ENCODE results near the gene SLC15A1.

The SLC15A1 gene

GRCh38 chr13:98749501-98749900 is 3.0 kb downstream of the SLC15A1 start:
- DNase-seq: no peak

GRCh38 chr13:98746968-98747367 is 5.5 kb downstream of the SLC15A1 start:
- DNase-seq: no peak

- no peak for DNase-seq
These were observed 9.1 kb downstream of the SLC15A1 start for GRCh38 chr13:98743377-98743776.

- DNase-seq: no peak
These were observed 9.5 kb downstream of the SLC15A1 start for GRCh38 chr13:98742961-98743360.

GRCh38 chr13:98741741-98742435 is 10.6 kb downstream of the SLC15A1 start:
- DNase-seq: no peak

GRCh38 chr13:98740131-98740530 is 12.3 kb downstream of the SLC15A1 start:
- DNase-seq: no peak

GRCh38 chr13:98738993-98739392 is 13.5 kb downstream of the SLC15A1 start:
- DNase-seq: no peak

GRCh38 chr13:98738213-98738612 is 14.3 kb downstream of the SLC15A1 start:
- DNase-seq: no peak

- DNase-seq: no peak
These were observed 20.5 kb downstream of the SLC15A1 start for GRCh38 chr13:98731925-98732324.

GRCh38 chr13:98731038-98731437 is 21.4 kb downstream of the SLC15A1 start:
- no peak for DNase-seq

GRCh38 chr13:98730441-98730840 is 22.0 kb downstream of the SLC15A1 start:
- DNase-seq: no peak

GRCh38 chr13:98729658-98730057 is 22.8 kb downstream of the SLC15A1 start:
- no peak for DNase-seq

- DNase-seq: no peak
These were observed 29.5 kb downstream of the SLC15A1 start for GRCh38 chr13:98722958-98723357.

GRCh38 chr13:98721825-98722510 is 30.5 kb downstream of the SLC15A1 start:
- DNase-seq: no peak

GRCh38 chr13:98719527-98720250 is 32.8 kb downstream of the SLC15A1 start:
- DNase-seq: no peak

GRCh38 chr13:98717891-98718290 is 34.6 kb downstream of the SLC15A1 start:
- DNase-seq: no peak

- DNase-seq: no peak
These were observed 35.2 kb downstream of the SLC15A1 start for GRCh38 chr13:98717256-98717655.

GRCh38 chr13:98710521-98710920 is 42.0 kb downstream of the SLC15A1 start:
- no peak for DNase-seq

GRCh38 chr13:98707281-98707999 is 45.0 kb downstream of the SLC15A1 start:
- DNase-seq: no peak

GRCh38 chr13:98706446-98707110 is 45.9 kb downstream of the SLC15A1 start:
- no peak for DNase-seq

- no peak for DNase-seq
These were observed 54.7 kb downstream of the SLC15A1 start for GRCh38 chr13:98697791-98698190.

GRCh38 chr13:98693756-98694155 is 58.7 kb downstream of the SLC15A1 start:
- DNase-seq: no peak

- DNase-seq: no peak
These were observed 61.1 kb downstream of the SLC15A1 start for GRCh38 chr13:98691360-98691759.
